ENCODE data around the gene MANSC1.

GRCh38 chr12:12353276-12353675, 3.2 kb upstream of the MANSC1 start:
- TF ChIP-seq HSF4 (CRISPR knock-in tag; IDR thresholded peaks at IDR 0.05; ENCODE audit: borderline replicate concordance) (no peak), GATA2 (CRISPR knock-in tag; IDR thresholded peaks at IDR 0.05) (no peak), ZNF586 (CRISPR knock-in tag; conservative IDR thresholded peaks at IDR 0.05) (no peak), HMG20A (CRISPR knock-in tag; conservative IDR thresholded peaks at IDR 0.05) (no peak), BRF1 (IDR thresholded peaks at IDR 0.05; ENCODE audit: borderline replicate concordance, extremely low read depth, insufficient read length) (no peak), KDM1A (IDR thresholded peaks at IDR 0.05) (no peak; a peak in 1 of 4 replicates), BRD4 (IDR thresholded peaks at IDR 0.05) (no peak)
- TF ChIP-seq, protein P1, sequence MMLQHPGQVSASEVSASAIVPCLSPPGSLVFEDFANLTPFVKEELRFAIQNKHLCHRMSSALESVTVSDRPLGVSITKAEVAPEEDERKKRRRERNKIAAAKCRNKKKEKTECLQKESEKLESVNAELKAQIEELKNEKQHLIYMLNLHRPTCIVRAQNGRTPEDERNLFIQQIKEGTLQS (IDR thresholded peaks at IDR 0.05), result no peak
- TF ChIP-seq, protein P1 (CRISPR knock-in tag; conservative IDR thresholded peaks at IDR 0.05), result no peak

Data from K562 (cell line).